Diencephalon (tissue), 1 donor: ENCODE results near the gene FNBP1. TPM values are rescaled to one million over a fixed set of nuclear protein-coding genes. Genes with fewer than 3 reads are reported as not detected.

ENCODE experiments used
- small RNA-seq: library from RNA; depleted of rRNA; stranded (forward); fragments of <200 nt; gene quantifications from one replicate; pipeline ENCODE3, GENCODE V24; 2014
- total RNA-seq: library from RNA; depleted of rRNA; stranded (reverse); fragments of >200 nt; gene quantifications from one replicate; pipeline ENCODE4 v1.2.3, GENCODE V29; 2014

FNBP1 gene
- 47.3 TPM for total RNA-seq

DNA sequence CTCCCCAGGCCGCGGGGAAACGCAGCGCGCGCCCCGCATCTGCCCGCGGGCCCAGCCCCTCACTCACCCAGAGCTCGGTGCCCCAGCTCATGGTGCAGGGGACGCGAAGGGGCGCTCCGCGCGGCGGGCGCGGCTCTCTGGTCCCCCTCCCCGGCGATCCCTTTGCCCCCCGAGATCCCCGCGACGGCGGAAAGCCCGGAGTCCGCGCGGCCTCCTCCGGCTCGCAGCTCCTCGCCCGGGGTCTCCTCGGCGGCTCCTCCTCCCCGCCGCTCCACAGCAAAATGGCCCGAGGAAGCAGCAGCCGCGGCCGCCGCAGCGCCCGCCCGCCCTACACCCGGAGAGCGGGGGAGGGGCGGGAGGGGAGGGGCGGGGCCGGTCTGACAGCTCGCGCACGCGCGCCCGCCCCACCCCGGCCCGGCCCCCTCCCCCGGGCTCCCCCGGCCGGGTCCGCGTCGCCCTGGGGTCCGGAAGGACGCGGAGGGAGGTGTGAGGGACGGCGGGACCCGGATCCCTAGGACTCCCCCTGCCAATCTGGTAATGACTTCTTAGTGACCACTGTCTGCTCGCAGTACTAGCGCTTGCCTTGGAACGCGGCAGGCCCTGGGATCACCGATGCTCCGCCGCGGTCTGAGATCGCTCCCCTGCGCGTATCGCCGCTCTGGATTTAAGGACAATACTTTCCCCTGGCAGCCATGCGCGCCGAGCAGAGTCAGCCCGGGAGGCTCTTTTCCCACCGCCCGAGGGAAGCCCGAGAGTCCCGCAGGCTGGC lies at the start of gene FNBP1:
FNBP1 (minus strand) TSS at position 305 of the 769 bp plus-strand sequence; CDS start at position 91, 214 bp downstream.

DNA sequence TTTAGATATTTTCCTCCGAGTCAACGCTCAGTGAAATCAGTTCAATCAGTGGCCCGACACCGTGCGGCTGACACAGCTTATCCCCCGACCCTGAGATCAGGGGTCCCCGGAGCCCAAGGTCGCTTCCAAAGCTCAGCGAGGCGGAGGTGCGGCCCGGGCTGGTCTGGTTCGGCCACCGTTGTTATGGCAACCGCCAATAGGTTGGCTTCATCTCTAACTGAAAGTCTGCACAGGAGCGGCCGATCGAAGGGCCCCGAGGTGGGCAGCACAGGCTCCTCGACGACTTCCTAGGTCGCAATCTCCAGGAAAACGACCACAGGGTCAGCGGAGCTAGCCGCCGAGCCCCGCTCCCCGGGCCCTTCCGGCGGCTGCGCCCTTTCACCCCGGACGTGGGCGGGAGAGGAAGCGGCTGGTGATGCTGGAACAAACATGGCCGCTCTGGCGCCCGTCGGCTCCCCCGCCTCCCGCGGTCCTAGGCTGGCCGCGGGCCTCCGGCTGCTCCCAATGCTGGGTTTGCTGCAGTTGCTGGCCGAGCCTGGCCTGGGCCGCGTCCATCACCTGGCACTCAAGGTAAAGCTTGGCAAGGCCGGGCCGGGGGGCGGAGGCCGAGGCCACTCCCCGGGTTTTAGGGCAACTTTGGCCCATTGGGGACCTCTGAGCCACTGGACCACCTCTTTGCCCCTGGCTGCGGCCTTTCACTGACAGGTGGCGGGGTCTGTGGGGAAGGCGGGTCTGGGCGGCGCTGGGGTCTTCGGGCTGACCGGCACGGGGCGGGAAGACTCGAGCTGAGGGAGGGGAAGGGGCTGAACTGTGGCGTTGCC lies 10.7 kb upstream of the FNBP1 start, which contains the start of gene GPR107:
GPR107 (plus strand) TSS at position 403 of the 821 bp plus-strand sequence; CDS start at position 430, 27 bp downstream.

Small RNAs within 50 kb of the gene (small RNA-seq; reads per million reads assigned to genes)
- gene MIR6855 = not detected

Other genes with a start within 250 kb of the FNBP1 start
- 41.1 TPM for gene TOR1B, start 240.0 kb downstream of the FNBP1 start, total RNA-seq
- 32.3 TPM for gene TOR1A, start 219.1 kb downstream of the FNBP1 start, total RNA-seq
- 37.8 TPM for gene C9orf78, start 207.9 kb downstream of the FNBP1 start, total RNA-seq
- 14.1 TPM for gene USP20, start 207.7 kb downstream of the FNBP1 start, total RNA-seq
- 40.8 TPM for gene GPR107, start 10.7 kb upstream of the FNBP1 start, total RNA-seq
- gene NCS1, start 129.2 kb upstream of the FNBP1 start, total RNA-seq = 259 TPM
- 0.46 TPM for gene HMCN2, start 222.6 kb upstream of the FNBP1 start, total RNA-seq